SK-N-SH (cell line): ENCODE results near the gene ADAMTS9. TPM values are rescaled to one million over a fixed set of nuclear protein-coding genes. Genes with fewer than 3 reads are reported as not detected.

Source experiments
- CHD2 ChIP-seq: fragments of 150-350 bp; IDR thresholded peaks from 2 replicates; pipeline ENCODE4 v1.6.1; 2018; ENCODE audit warnings: low read length; ENCODE audit not compliant: partially characterized antibody
- EP300 ChIP-seq, 2 experiments: IDR thresholded peaks; 2 replicates each; pipeline versions ENCODE4 v1.4.0 to v1.6.1; 2012; ENCODE audit warnings: borderline replicate concordance in 1 of 2, low read depth in 1 of 2, low read length in 1 of 2
- EZH2phosphoT487 ChIP-seq: fragments of 200-600 bp; sonication (generic); IDR thresholded peaks from 2 replicates; pipeline ENCODE4 v1.6.1; 2017; ENCODE audit warnings: low read depth, mixed run types, mild to moderate bottlenecking, antibody characterized with exemption, moderate library complexity, borderline replicate concordance
- GATA2 ChIP-seq: sonication (generic); formaldehyde crosslinking; IDR thresholded peaks from 2 replicates; pipeline ENCODE4 v1.5.0; 2020; ENCODE audit warnings: mild to moderate bottlenecking, missing genetic modification reagents
- JUND ChIP-seq: IDR thresholded peaks from 2 replicates; pipeline ENCODE4 v1.4.0; 2012
- MXI1 ChIP-seq: IDR thresholded peaks from 2 replicates; pipeline ENCODE4 v1.6.1; 2012; ENCODE audit warnings: mild to moderate bottlenecking, low read depth, low read length, improper control_type of control experiment
- POLR2AphosphoS5 ChIP-seq: IDR thresholded peaks from 2 replicates; pipeline ENCODE4 v1.6.1; 2012; ENCODE audit warnings: low read depth, low read length
- SIN3A ChIP-seq: IDR thresholded peaks from 2 replicates; pipeline ENCODE4 v1.6.1; 2012; ENCODE audit warnings: low read depth, mild to moderate bottlenecking, low read length, moderate library complexity, borderline replicate concordance
- TAF1 ChIP-seq: IDR thresholded peaks from 2 replicates; pipeline ENCODE4 v1.6.1; 2012; ENCODE audit warnings: low read depth, mild to moderate bottlenecking, low read length, moderate library complexity, borderline replicate concordance
- YY1 ChIP-seq: IDR thresholded peaks from 2 replicates; pipeline ENCODE4 v1.4.0; 2012; ENCODE audit warnings: low read depth, mild to moderate bottlenecking
- polyA plus RNA-seq, 3 experiments: library from polyadenylated mRNA; depleted of rRNA; stranded (reverse); fragments of >200 nt; gene quantifications; 2 replicates each; pipeline ENCODE4 v1.2.3, GENCODE V29; 2012
- TF ChIP-seq, protein P1 (sequence below): IDR thresholded peaks from 2 replicates; pipeline ENCODE4 v1.6.1; 2012; ENCODE audit warnings: mild to moderate bottlenecking, low read depth, low read length, moderate library complexity
- TF ChIP-seq, protein P2 (sequence below): IDR thresholded peaks from 2 replicates; pipeline ENCODE4; 2012
- TF ChIP-seq, protein P3 (sequence below): fragments of 200-600 bp; sonication (generic); IDR thresholded peaks from 2 replicates; pipeline ENCODE4 v1.6.1; 2017; ENCODE audit warnings: antibody characterized with exemption, mild to moderate bottlenecking, moderate library complexity

Gene ADAMTS9
- polyA plus RNA-seq, 1 of the 3 experiments (the other 2 are of a cell fraction): 4.1 TPM

DNA sequence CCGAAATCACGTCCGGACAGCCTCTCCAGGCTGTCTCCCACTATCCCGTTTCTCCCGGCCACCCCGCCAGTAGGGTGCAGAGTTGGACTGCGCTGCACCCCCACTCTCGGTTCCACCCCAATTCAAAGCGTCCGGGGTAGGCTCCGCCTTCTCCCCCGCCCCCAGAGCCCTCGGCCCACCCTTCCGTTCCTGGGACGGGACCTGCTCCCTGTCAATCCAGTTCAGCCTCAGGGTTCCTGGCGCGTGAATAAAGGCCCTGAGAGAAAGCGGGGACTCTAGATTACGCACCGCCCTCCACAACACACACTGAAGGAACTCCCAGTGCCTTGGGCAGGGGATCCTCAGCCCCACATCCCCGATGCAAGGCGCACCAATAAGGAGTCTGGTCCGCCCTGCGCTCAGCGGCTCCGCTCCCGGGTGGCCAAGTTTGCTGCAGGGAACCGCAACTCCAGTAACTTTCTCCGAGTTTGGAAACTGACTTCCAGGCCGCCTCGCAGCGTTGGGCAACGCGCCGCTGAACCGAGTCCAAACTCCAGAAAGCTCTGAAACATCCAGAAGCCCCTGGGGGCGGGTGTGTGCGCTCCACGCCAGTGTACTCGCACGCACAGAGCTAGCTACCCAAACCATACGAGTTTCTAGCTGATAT is 1.9 kb downstream of the ADAMTS9 start (continued):
- peak in 1 of 2 experiments; percentile 51; a peak in 1 of 4 replicates for TF ChIP-seq EP300 (IDR thresholded peaks at IDR 0.05; ENCODE audit: borderline replicate concordance in 1 of 2, low read depth in 1 of 2, low read length in 1 of 2)
- TF ChIP-seq, protein P1, sequence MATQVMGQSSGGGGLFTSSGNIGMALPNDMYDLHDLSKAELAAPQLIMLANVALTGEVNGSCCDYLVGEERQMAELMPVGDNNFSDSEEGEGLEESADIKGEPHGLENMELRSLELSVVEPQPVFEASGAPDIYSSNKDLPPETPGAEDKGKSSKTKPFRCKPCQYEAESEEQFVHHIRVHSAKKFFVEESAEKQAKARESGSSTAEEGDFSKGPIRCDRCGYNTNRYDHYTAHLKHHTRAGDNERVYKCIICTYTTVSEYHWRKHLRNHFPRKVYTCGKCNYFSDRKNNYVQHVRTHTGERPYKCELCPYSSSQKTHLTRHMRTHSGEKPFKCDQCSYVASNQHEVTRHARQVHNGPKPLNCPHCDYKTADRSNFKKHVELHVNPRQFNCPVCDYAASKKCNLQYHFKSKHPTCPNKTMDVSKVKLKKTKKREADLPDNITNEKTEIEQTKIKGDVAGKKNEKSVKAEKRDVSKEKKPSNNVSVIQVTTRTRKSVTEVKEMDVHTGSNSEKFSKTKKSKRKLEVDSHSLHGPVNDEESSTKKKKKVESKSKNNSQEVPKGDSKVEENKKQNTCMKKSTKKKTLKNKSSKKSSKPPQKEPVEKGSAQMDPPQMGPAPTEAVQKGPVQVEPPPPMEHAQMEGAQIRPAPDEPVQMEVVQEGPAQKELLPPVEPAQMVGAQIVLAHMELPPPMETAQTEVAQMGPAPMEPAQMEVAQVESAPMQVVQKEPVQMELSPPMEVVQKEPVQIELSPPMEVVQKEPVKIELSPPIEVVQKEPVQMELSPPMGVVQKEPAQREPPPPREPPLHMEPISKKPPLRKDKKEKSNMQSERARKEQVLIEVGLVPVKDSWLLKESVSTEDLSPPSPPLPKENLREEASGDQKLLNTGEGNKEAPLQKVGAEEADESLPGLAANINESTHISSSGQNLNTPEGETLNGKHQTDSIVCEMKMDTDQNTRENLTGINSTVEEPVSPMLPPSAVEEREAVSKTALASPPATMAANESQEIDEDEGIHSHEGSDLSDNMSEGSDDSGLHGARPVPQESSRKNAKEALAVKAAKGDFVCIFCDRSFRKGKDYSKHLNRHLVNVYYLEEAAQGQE: no peak
- no peak for TF ChIP-seq JUND
- TF ChIP-seq MXI1: peak; percentile 10; the same call in 1 of the 2 replicates
- no peak for TF ChIP-seq YY1
- no peak for TF ChIP-seq GATA2
- peak; percentile 21 for TF ChIP-seq CHD2
- 0 out of 2 replicates have a peak, but pooled peaks have one; percentile 60 for TF ChIP-seq TAF1
- TF ChIP-seq, protein P2, sequence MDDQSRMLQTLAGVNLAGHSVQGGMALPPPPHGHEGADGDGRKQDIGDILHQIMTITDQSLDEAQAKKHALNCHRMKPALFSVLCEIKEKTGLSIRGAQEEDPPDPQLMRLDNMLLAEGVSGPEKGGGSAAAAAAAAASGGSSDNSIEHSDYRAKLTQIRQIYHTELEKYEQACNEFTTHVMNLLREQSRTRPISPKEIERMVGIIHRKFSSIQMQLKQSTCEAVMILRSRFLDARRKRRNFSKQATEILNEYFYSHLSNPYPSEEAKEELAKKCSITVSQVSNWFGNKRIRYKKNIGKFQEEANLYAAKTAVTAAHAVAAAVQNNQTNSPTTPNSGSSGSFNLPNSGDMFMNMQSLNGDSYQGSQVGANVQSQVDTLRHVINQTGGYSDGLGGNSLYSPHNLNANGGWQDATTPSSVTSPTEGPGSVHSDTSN: peak; percentile 98
- no peak for TF ChIP-seq SIN3A
- TF ChIP-seq POLR2AphosphoS5: peak; percentile 60; the same call in 1 of the 2 replicates
- TF ChIP-seq, protein P3, sequence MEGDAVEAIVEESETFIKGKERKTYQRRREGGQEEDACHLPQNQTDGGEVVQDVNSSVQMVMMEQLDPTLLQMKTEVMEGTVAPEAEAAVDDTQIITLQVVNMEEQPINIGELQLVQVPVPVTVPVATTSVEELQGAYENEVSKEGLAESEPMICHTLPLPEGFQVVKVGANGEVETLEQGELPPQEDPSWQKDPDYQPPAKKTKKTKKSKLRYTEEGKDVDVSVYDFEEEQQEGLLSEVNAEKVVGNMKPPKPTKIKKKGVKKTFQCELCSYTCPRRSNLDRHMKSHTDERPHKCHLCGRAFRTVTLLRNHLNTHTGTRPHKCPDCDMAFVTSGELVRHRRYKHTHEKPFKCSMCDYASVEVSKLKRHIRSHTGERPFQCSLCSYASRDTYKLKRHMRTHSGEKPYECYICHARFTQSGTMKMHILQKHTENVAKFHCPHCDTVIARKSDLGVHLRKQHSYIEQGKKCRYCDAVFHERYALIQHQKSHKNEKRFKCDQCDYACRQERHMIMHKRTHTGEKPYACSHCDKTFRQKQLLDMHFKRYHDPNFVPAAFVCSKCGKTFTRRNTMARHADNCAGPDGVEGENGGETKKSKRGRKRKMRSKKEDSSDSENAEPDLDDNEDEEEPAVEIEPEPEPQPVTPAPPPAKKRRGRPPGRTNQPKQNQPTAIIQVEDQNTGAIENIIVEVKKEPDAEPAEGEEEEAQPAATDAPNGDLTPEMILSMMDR: peak; percentile 62
- no peak for TF ChIP-seq EZH2phosphoT487
